Fibroblast of skin of abdomen (primary cell): ENCODE measurements around the gene USP3. TPM values are rescaled to one million over a fixed set of nuclear protein-coding genes. Genes with fewer than 3 reads are reported as not detected.
A peak's percentile ranks its signal among the peaks of the same experiment; 100 is the strongest.

Experiments used
- DNase-seq: peaks from one replicate; pipeline ENCODE4 v3.0.0-alpha.2; 2013
- polyA plus RNA-seq, 2 experiments: library from polyadenylated mRNA; unstranded; fragments of 120-200 nt; gene quantifications; one replicate each; pipeline ENCODE4 v1.2.1, GENCODE V29; 2013; ENCODE audit not compliant: insufficient read length in 2 of 2

Gene USP3
- polyA plus RNA-seq (2013, experiment 1 of 2; ENCODE audit: insufficient read length), result 23.0 TPM
- polyA plus RNA-seq (2013, experiment 2 of 2; ENCODE audit: insufficient read length), result 21.1 TPM

DNA sequence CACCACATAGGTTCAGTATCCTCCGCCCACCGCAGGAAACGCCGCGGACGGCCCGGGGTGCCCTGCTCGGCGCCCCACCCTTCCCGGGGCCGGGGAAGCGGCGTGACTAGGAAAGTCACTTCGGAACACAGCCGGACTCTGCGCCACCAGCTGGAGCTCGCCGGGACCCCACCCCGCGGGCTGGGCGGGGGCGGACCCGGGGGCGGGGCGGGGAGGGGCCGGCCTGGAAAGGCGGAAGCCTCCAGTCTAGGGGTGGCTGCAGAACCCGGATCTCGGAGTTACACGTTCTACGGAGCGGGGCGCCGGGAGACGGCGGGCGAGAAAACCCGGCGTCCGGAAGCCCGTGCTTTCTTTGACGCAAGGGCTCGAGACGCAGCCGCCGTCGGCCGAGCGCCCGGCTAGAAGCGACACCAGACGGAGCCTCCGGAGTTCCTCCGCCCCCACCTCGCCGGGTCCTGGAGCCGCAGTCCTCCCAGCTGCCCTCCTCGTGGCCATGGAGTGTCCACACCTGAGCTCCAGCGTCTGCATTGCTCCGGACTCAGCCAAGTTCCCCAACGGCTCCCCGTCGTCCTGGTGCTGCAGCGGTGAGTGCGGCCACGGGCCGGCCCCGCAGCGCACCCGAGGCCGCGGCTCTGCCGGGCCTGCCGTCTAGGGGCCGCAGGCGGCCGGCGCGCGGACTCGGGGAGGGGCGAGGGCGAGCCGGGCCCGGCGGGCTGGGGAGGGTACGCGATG, at the start of gene USP3:
Gene USP3, plus strand, starts transcription at position 347 of the 732 bp plus-strand sequence. Its CDS starts 147 bp downstream, at position 494.
- DNase-seq, result peak; percentile 95

DNA sequence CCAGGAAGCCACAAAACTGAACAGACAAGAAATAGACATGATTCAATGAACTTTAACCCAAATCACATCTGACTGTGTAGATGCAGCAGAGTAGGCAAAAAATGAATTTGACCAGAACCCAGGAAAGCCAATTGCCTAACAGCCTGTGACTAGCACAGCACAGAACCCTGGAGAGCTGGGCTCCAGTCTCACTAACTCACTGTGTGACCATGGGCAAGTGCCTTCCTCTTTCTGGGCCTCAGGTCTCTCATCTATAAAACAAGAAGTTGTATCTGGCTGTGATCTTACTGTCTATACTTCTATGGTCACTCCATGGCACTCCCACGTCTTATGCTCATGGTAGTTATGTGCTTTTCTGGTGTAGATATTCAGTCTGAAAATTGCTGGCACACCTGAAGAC, 48.1 kb upstream of the USP3 start:
- no peak for DNase-seq

- no peak for DNase-seq
Observed at GRCh38 chr15:63457379-63457778, 47.0 kb upstream of the USP3 start.

- DNase-seq, result no peak
Observed at GRCh38 chr15:63458026-63458425, 46.4 kb upstream of the USP3 start.

DNA sequence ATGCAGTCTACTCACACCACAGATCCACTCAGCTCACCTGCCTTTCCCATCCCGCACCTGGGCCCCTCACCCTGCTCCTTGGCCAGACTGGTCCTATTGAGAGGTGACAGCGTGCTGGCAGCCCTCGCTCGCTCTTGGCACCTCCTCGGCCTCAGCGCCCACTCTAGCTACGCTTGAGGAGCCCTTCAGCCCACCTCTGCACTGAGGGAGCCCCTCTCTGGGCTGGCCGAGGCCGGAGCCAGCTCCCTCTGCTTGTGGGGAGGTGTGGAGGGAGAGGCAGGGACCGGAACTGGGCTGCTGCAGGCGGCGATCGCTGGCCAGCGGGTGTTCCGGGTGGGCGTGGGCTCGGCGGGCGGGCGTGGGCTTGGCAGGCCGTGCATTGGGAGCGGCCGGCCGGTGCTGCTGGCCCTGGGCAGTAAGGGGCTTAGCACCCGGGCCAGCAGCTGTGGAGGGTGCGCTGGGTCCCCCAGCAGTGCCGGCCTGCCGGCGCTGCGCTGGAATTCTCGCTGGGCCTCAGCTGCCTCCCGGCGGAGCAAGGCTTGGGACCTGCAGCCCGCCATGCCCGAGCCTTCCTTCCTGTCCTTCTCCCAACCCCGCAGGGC, 45.5 kb upstream of the USP3 start:
- DNase-seq, result no peak

DNA sequence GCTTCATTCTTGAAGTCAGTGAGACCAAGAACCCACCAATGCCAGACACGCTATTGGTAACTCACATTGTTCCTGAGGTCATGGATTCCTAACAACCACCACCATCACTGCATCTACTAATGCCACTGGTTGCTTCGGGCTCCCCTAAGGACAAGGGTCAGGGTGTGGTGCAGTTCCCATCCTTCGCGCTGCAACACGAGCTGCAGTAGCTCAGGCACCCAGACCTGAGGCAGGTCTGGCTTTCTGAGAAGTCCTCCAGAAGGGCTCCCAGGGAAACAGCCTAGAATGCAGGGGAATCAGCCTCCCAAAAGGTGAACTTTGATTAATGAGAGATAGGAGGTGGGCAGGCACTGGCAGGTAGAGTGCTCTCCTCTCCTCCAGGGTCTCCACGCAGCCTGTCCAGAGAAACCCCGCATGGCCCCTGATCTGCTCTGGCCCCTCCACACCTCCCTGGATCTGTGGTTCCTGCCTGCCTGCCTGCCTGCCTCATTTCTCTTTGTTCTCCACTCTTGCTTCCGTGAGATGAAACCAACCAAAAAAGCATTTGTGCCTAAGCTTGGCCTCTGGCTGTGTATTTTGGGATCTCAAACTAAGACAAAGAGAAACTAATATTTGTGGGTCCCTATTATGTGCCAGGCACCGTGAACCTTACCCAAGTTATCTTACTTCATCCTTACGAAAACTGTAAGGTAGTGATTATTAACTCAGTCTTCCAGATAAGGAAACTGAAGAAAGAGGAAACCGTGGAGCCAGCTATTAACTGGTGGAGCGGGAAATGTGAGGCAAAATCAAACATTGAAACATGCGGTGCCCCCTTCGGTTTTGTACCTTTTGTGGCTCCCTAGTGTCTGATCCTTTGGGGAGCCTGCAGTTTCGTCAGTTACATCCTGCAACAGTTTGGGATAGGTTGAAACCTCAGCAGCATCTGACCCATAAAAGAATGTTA, 43.9 kb upstream of the USP3 start:
- no peak for DNase-seq

DNA sequence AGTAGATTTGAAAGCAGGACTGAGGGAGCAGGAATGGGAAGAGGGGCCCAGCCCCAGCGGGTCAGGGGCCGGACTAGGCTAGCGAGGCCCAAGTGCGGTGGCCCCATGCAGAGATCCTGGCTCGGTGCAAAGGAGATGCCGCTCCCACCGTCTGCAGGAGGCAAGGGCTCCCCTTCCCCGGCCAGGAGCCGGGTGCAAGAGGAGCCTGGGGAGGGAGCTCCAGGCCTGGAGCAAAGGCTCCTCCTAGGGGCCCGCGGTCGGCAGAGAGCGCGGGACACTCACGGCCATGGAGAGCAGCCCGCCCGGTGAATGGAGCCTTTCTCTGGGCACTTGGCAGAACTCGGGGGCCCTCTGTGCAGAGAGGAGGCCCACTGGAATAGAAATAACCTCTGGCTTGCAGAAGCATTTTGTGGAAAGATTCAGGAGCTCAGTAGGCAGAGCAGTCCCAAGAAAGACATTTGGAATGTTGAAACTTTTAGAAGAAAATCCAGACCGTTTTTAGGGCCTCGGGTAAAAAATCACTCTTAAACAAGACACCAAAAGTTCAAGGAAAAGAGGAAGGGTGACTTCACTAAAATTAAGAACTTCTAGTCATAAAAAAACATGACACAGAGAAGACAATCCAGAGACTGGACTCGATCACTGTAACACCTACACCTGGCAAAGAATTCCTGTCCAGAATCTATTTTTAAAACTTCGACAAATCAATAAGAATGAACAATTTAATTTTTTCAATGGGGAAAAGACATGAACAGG, 43.0 kb upstream of the USP3 start:
- DNase-seq, result no peak

- DNase-seq, result peak; percentile 24
Observed at GRCh38 chr15:63462088-63462487, 42.3 kb upstream of the USP3 start.

GRCh38 chr15:63463036-63463435, 41.4 kb upstream of the USP3 start:
- DNase-seq, result no peak

DNA sequence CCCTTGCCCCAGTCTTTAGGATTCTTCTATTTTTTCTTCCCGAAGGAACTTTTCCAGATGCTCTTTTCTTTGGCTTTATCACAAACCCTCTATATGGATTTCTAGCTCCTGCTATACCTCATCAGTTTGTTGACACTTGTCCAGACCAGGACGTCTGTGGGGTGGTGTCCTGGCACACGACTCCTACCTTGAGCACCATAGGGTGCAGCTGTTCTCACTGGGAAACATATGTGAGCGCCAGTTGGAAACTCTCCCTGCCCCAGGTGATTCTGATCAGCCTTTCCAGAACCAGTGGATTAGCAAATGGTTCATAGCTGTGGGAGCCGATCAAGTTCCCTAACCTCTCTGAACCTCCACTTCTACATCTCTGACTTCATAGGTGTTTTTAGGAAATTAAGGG, 40.6 kb upstream of the USP3 start:
- DNase-seq, result no peak

- peak; percentile 55 for DNase-seq
Observed at GRCh38 chr15:63465104-63465503, 39.3 kb upstream of the USP3 start.

DNA sequence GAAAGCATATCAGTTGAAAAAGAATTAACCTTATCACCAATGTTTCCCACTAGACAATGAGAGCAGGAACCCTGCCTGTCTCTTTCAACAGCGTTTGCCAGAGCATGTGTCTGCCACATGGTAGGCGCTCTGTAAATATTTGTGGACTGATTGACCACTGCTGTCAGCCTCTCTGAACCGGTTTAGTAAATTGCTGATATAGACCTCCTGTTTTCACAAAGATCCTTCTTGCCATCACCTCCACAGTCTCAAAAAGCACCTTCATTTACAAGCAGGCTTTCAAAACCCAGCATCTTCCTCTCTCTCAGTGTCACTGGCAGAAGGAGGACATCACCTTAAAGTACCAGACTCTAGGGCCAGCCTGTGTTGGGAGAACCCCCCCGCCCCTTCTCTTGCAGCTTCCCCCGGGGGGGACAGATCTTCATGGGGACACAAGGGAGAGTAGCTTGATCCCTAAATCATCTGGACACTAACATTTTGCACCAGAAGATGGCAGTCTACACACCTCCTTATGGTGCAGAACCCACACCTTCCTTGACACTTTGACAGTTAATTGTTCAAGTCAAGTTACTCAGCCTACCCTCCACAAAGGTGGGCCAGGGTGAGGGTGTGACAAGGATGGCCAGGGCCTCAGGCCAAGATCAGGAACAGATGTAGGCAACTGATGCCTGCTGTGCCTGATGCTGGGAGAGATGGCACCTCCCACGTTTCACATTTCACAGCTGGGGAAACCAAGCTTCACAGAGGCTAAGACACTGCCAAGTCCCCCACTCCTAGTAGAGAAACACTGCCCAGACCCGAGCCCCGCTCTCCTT, 37.8 kb upstream of the USP3 start:
- peak; percentile 50 for DNase-seq

- DNase-seq, result no peak
Observed at GRCh38 chr15:63469190-63469589, 35.2 kb upstream of the USP3 start.

DNA sequence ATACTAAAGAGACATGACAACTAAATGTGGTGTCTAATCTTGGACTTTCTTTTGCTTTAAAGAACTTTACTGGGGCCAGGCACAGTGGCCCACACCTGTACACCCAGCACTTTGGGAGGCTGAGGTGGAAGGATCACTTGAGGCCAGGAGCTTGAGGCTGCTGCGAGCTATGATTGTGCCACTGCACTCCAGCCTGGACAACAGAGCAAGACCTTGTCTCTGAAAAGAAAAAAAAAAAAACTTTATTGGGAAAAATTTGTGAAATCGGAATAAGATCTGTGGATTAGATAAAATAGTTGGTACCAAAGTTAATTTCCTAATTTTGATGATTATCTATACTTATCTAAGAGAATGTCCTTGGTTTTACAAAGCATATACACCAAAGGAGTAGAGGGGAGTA, 34.4 kb upstream of the USP3 start:
- DNase-seq, result no peak

DNA sequence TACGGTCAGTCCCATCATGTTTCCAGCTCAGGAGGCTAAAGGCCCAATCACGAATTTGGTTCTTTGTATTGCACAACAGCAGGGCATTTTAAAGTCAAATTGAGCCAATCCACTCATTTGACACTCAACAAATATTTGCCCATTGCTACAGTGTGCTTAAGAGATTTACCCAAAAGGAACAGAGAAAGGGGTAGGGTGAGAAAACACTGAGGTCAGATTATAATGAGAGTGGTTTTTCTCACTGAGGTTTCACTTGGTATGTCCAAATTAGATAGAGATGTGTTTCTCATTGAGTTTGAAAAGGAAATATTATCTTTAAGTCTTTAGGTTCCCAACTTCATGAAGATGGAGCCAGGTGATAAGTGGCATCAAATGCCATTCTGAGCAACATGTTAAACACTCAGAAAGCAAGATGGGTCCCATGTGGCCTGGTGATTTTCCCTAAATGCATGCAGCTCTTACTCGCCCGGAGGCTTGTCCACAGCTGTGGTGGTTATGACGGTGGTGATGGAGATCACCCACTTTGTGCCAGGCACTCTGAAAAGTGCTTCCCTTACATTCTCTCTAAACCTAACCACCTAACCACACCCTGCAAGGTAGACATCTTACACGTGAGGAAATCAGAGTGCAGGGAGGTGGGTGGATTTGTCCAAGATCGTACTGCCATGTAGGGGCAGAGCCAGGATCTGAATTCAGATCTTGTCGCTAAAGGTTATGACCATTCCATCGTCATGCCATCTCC, 31.2 kb upstream of the USP3 start:
- no peak for DNase-seq

GRCh38 chr15:63473749-63473998, 30.7 kb upstream of the USP3 start:
- DNase-seq, result no peak

- DNase-seq, result peak; percentile 45
Observed at GRCh38 chr15:63473999-63474809, 30.2 kb upstream of the USP3 start.

GRCh38 chr15:63474810-63475316, 29.5 kb upstream of the USP3 start:
- DNase-seq, result no peak

DNA sequence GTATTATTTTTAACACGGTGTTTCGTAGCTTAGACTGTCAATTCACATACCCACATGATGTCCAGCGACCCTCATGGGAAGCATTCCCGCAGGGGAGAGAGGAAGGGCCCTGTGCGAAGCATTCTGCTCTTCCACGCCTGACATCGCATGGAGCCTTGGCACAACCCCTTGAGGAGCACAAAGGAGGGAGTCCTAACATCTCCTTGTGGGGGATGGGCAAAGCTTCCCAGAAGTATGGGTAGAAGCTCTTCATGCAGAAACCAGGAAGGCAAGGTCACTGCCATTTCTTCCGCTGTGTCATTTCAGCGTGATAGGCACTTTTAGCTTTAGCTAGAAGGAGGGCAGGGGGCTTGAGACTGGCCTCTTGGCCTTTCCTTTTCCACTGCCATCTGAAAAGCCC, 28.7 kb upstream of the USP3 start:
- no peak for DNase-seq

- DNase-seq, result peak; percentile 98
Observed at GRCh38 chr15:63476229-63476632, 28.2 kb upstream of the USP3 start.
